Measurements from ENCODE around the gene JADE3.

DNA sequence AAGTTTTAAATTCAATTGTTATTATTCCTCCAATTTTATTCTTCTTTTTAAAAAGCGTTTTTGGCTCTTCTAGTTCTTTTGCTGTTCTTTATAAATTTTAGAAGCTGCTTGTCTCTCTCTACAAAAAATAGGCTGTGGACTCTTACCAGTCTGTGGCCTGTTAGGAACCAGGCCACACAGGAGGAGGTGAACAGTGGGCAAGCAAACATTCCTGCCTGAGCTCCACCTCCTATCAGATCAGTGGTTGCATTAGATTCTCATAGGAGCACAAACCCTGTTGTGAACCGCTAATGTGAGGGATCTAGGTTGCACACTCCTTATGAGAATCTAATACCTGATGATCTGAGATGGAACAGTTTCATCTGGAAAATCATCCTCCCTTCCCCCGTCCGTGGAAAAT is 23.1 kb downstream of the JADE3 start:
- TF ChIP-seq, protein P1, sequence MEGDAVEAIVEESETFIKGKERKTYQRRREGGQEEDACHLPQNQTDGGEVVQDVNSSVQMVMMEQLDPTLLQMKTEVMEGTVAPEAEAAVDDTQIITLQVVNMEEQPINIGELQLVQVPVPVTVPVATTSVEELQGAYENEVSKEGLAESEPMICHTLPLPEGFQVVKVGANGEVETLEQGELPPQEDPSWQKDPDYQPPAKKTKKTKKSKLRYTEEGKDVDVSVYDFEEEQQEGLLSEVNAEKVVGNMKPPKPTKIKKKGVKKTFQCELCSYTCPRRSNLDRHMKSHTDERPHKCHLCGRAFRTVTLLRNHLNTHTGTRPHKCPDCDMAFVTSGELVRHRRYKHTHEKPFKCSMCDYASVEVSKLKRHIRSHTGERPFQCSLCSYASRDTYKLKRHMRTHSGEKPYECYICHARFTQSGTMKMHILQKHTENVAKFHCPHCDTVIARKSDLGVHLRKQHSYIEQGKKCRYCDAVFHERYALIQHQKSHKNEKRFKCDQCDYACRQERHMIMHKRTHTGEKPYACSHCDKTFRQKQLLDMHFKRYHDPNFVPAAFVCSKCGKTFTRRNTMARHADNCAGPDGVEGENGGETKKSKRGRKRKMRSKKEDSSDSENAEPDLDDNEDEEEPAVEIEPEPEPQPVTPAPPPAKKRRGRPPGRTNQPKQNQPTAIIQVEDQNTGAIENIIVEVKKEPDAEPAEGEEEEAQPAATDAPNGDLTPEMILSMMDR (IDR thresholded peaks at IDR 0.05; ENCODE audit: low read length): no peak
- TF ChIP-seq EZH2phosphoT487 (IDR thresholded peaks at IDR 0.05; ENCODE audit: low read length): no peak

Data from MM.1S (cell line).